IPS-15b (cell line): ENCODE measurements around the gene DUS1L.
A peak's percentile ranks its signal among the peaks of the same experiment; 100 is the strongest.

Experiments used
- H3K27me3 ChIP-seq: one replicate; pipeline ENCODE4 v1.6.1; 2013; ENCODE audit warnings: low read length; ENCODE audit not compliant: control insufficient read depth, insufficient read depth
- H3K36me3 ChIP-seq: one replicate; pipeline ENCODE4 v1.6.1; 2013; ENCODE audit warnings: low read length; ENCODE audit not compliant: control insufficient read depth, insufficient read depth
- H3K4me1 ChIP-seq: one replicate; pipeline ENCODE4 v1.6.1; 2013; ENCODE audit warnings: mild to moderate bottlenecking, low read length; ENCODE audit not compliant: control insufficient read depth, insufficient read depth
- H3K4me3 ChIP-seq: one replicate; pipeline ENCODE4 v1.5.1; 2013; ENCODE audit warnings: low read depth, low read length
- H3K9ac ChIP-seq: one replicate; pipeline ENCODE4 v1.6.1; 2013; ENCODE audit warnings: low read depth, mild to moderate bottlenecking, low read length
- H3K9me3 ChIP-seq: one replicate; pipeline ENCODE4 v1.6.1; 2013; ENCODE audit warnings: mild to moderate bottlenecking, low read length; ENCODE audit not compliant: control insufficient read depth, insufficient read depth

Gene DUS1L

GRCh38 chr17:82076785-82077591, 11.4 kb upstream of the DUS1L start:
- H3K9me3 ChIP-seq, result no peaks in the 10 kb centered on the region
- H3K9ac ChIP-seq, result no peak overlapping the region
- H3K4me1 ChIP-seq, result no peaks in the 10 kb centered on the region
- no peak overlapping the region for H3K4me3 ChIP-seq
- no peaks in the 10 kb centered on the region for H3K27me3 ChIP-seq
- H3K36me3 ChIP-seq, result peaks cover 34% of the 10 kb centered on the region

- H3K27me3 ChIP-seq, result no peaks in the 10 kb centered on the region
Measured at GRCh38 chr17:82076018-82076784, 10.6 kb upstream of the DUS1L start.

GRCh38 chr17:82073446-82073845, 7.8 kb upstream of the DUS1L start:
- Histone ChIP-seq H3K4me1 (no peaks in the 10 kb centered on the region), H3K9me3 (no peaks in the 10 kb centered on the region), H3K4me3 (no peak overlapping the region), H3K9ac (no peak overlapping the region), H3K36me3 (peaks cover 5% of the 10 kb centered on the region), H3K27me3 (no peaks in the 10 kb centered on the region)

More at GRCh38 chr17:82076018-82076784, 10.6 kb upstream of the DUS1L start:
- Histone ChIP-seq H3K4me3 (no peak overlapping the region), H3K9me3 (no peaks in the 10 kb centered on the region), H3K9ac (no peak overlapping the region), H3K4me1 (no peaks in the 10 kb centered on the region), H3K36me3 (peaks cover 31% of the 10 kb centered on the region)

GRCh38 chr17:82072827-82073226, 7.2 kb upstream of the DUS1L start:
- Histone ChIP-seq H3K9ac (no peak overlapping the region), H3K4me1 (no peaks in the 10 kb centered on the region), H3K36me3 (peaks cover 2% of the 10 kb centered on the region), H3K9me3 (no peaks in the 10 kb centered on the region), H3K4me3 (no peak overlapping the region), H3K27me3 (no peaks in the 10 kb centered on the region)

- no peaks in the 10 kb centered on the region for H3K4me1 ChIP-seq
- H3K9ac ChIP-seq, result no peak overlapping the region
- no peaks in the 10 kb centered on the region for H3K36me3 ChIP-seq
- no peaks in the 10 kb centered on the region for H3K9me3 ChIP-seq
- no peak overlapping the region for H3K4me3 ChIP-seq
- H3K27me3 ChIP-seq, result no peaks in the 10 kb centered on the region
Measured at GRCh38 chr17:82070611-82071010, 5.0 kb upstream of the DUS1L start.

GRCh38 chr17:82065193-82065637, 389 bp downstream of the DUS1L start:
- Histone ChIP-seq H3K9ac (peak overlapping the region; percentile 76), H3K4me1 (peaks cover 2% of the 10 kb centered on the region), H3K4me3 (peak overlapping the region; percentile 72), H3K27me3 (no peaks in the 10 kb centered on the region), H3K36me3 (peaks cover 33% of the 10 kb centered on the region), H3K9me3 (no peaks in the 10 kb centered on the region)

GRCh38 chr17:82064433-82065192, 991 bp downstream of the DUS1L start:
- Histone ChIP-seq H3K9me3 (no peaks in the 10 kb centered on the region), H3K9ac (peak overlapping the region; percentile 76), H3K4me3 (peak overlapping the region; percentile 72), H3K27me3 (no peaks in the 10 kb centered on the region), H3K4me1 (peaks cover 2% of the 10 kb centered on the region), H3K36me3 (peaks cover 39% of the 10 kb centered on the region)

- H3K9ac ChIP-seq, result no peak overlapping the region
- H3K27me3 ChIP-seq, result no peaks in the 10 kb centered on the region
- peaks cover 2% of the 10 kb centered on the region for H3K4me1 ChIP-seq
- H3K9me3 ChIP-seq, result no peaks in the 10 kb centered on the region
- H3K36me3 ChIP-seq, result peaks cover 47% of the 10 kb centered on the region
- no peak overlapping the region for H3K4me3 ChIP-seq
Measured at GRCh38 chr17:82063424-82064415, 1.9 kb downstream of the DUS1L start.

GRCh38 chr17:82062984-82063368, 2.6 kb downstream of the DUS1L start:
- Histone ChIP-seq H3K4me3 (no peak overlapping the region), H3K9me3 (no peaks in the 10 kb centered on the region), H3K27me3 (no peaks in the 10 kb centered on the region), H3K36me3 (peaks cover 51% of the 10 kb centered on the region), H3K4me1 (peaks cover 2% of the 10 kb centered on the region), H3K9ac (no peak overlapping the region)

- Histone ChIP-seq H3K4me3 (no peak overlapping the region), H3K9me3 (no peaks in the 10 kb centered on the region), H3K36me3 (peaks cover 57% of the 10 kb centered on the region), H3K9ac (no peak overlapping the region), H3K4me1 (peaks cover 2% of the 10 kb centered on the region), H3K27me3 (no peaks in the 10 kb centered on the region)
Measured at GRCh38 chr17:82062076-82062983, 3.3 kb downstream of the DUS1L start.
